CD14-positive monocyte (primary cell): ENCODE data around the gene RBMS3. TPM values are rescaled to one million over a fixed set of nuclear protein-coding genes. Genes with fewer than 3 reads are reported as not detected.

ENCODE experiments used
- DNase-seq, 3 donors: peaks; one replicate each; pipeline ENCODE4 v3.0.0-alpha.2; 2011 to 2022
- H2AFZ ChIP-seq: 2 replicates; pipeline ENCODE4 v1.6.0; 2012; ENCODE audit warnings: mild to moderate bottlenecking, low read depth, low read length, inconsistent platforms; ENCODE audit not compliant: insufficient read depth, poor library complexity, severe bottlenecking
- H3K27ac ChIP-seq, 2 donors: 1 replicate in 1 of 2; 2 replicates in 1 of 2; pipeline ENCODE4 v1.5.1; 2012 to 2013; ENCODE audit warnings: low read length in 2 of 2, control low read depth in 1 of 2, inconsistent platforms in 1 of 2, low read depth in 1 of 2, mild to moderate bottlenecking in 1 of 2
- H3K27me3 ChIP-seq, 2 donors: one replicate each; pipeline versions ENCODE4 v1.6.0 to v1.6.1; 2011 to 2013; ENCODE audit warnings: low read length in 2 of 2; ENCODE audit not compliant: control insufficient read depth in 2 of 2, insufficient read depth in 2 of 2
- H3K36me3 ChIP-seq, 2 donors: replicated peaks in 1 of 2; 1 replicate in 1 of 2; 2 replicates in 1 of 2; pipeline versions ENCODE4 v1.5.1 to v1.6.1; 2012 to 2013; ENCODE audit warnings: low read length in 2 of 2, control low read depth in 1 of 2, inconsistent platforms in 1 of 2, mild to moderate bottlenecking in 1 of 2; ENCODE audit not compliant: insufficient read depth in 2 of 2, control insufficient read depth in 1 of 2
- H3K4me1 ChIP-seq, 2 donors: 1 replicate in 1 of 2; 2 replicates in 1 of 2; pipeline versions ENCODE4 v1.5.1 to v1.6.1; 2012 to 2013; ENCODE audit warnings: low read length in 2 of 2, control low read depth in 1 of 2, inconsistent platforms in 1 of 2, mild to moderate bottlenecking in 1 of 2, moderate library complexity in 1 of 2; ENCODE audit not compliant: insufficient read depth in 2 of 2, control insufficient read depth in 1 of 2
- H3K4me2 ChIP-seq: replicated peaks from 2 replicates; pipeline ENCODE3; 2012; ENCODE audit warnings: low read length, moderate library complexity, mild to moderate bottlenecking; ENCODE audit not compliant: poor library complexity, severe bottlenecking; ENCODE audit errors: extremely low read depth
- H3K4me3 ChIP-seq, 3 experiments: fragments of 200-600 bp in 1 of 3; sonication (generic) in 1 of 3; replicated peaks in 1 of 3; 1 replicate in 2 of 3; 2 replicates in 1 of 3; pipeline ENCODE4 v1.5.1; 2011 to 2013; ENCODE audit warnings: low read length in 3 of 3, mild to moderate bottlenecking in 3 of 3, control low read depth in 2 of 3, low read depth in 2 of 3, inconsistent platforms in 1 of 3, moderate library complexity in 1 of 3
- H3K79me2 ChIP-seq: 2 replicates; pipeline ENCODE4 v1.6.0; 2012; ENCODE audit warnings: mild to moderate bottlenecking, control low read depth, inconsistent platforms, low read length, moderate library complexity; ENCODE audit not compliant: insufficient read depth
- H3K9ac ChIP-seq: 2 replicates; pipeline ENCODE4 v1.6.0; 2017; ENCODE audit warnings: low read length, mild to moderate bottlenecking; ENCODE audit not compliant: insufficient read depth, poor library complexity, severe bottlenecking
- H3K9me3 ChIP-seq, 2 donors: replicated peaks in 1 of 2; 1 replicate in 1 of 2; 2 replicates in 1 of 2; pipeline versions ENCODE4 v1.5.1 to v1.6.1; 2012 to 2013; ENCODE audit warnings: low read length in 2 of 2, control low read depth in 1 of 2; ENCODE audit not compliant: control insufficient read depth in 1 of 2, insufficient read depth in 1 of 2
- H4K20me1 ChIP-seq: 2 replicates; pipeline ENCODE4 v1.6.0; 2012; ENCODE audit warnings: mild to moderate bottlenecking, low read length, control low read depth, moderate library complexity; ENCODE audit not compliant: insufficient read depth
- H3K27ac Mint-ChIP-seq, 7 donors: one replicate each; pipeline ENCODE4 v1.8.0; 2020; ENCODE audit warnings: mild to moderate bottlenecking in 7 of 7, mixed read lengths in 7 of 7, moderate library complexity in 6 of 7, inconsistent platforms in 2 of 7
- H3K27me3 Mint-ChIP-seq, 3 donors: one replicate each; pipeline ENCODE4 v1.8.0; 2021 to 2022; ENCODE audit warnings: low read depth in 3 of 3, mild to moderate bottlenecking in 3 of 3, mixed read lengths in 3 of 3, moderate library complexity in 3 of 3, inconsistent platforms in 1 of 3
- H3K36me3 Mint-ChIP-seq, 2 donors: one replicate each; pipeline ENCODE4 v1.8.0; 2020; ENCODE audit warnings: mixed read lengths in 2 of 2, inconsistent platforms in 1 of 2, mild to moderate bottlenecking in 1 of 2
- H3K4me1 Mint-ChIP-seq: one replicate; pipeline ENCODE4 v1.8.0; 2020; ENCODE audit warnings: mild to moderate bottlenecking, mixed read lengths
- H3K4me3 Mint-ChIP-seq, 2 donors: one replicate each; pipeline ENCODE4 v1.8.0; 2020; ENCODE audit warnings: mild to moderate bottlenecking in 2 of 2, mixed read lengths in 2 of 2, moderate library complexity in 1 of 2
- H3K9me3 Mint-ChIP-seq, 7 donors: one replicate each; pipeline ENCODE4 v1.8.0; 2020 to 2022; ENCODE audit warnings: mixed read lengths in 7 of 7, mild to moderate bottlenecking in 6 of 7, moderate library complexity in 6 of 7, inconsistent platforms in 2 of 7
- WGBS: methylation state at CpG from one replicate; pipeline ENCODE4 v1.1.5; 2013; ENCODE audit warnings: missing lambda C conversion rate; ENCODE audit not compliant: insufficient coverage; 5-methylcytosine and 5-hydroxymethylcytosine counted together
- intact Hi-C, 2 donors: fragments of 100-400 bp; cut with micrococcal nuclease; formaldehyde crosslinking; loops; one replicate each; pipeline versions ENCODE4 v1.15.0 to v1.15.1; 2023
- polyA plus RNA-seq, 3 donors: library from polyadenylated mRNA; depleted of rRNA in 1 of 3; unstranded in 2 of 3; stranded (reverse) in 1 of 3; fragments of 300-500 nt in 2 of 3; fragments of >200 nt in 1 of 3; fragmentation: Illumina TruSeq in 2 of 3; gene quantifications; 1 replicate in 2 of 3; 2 replicates in 1 of 3; pipeline ENCODE4 v1.2.3, GENCODE V29; 2012 to 2021
- TF ChIP-seq, protein P1 (sequence below): fragments of 200-600 bp; IDR thresholded peaks from one replicate; pipeline ENCODE4 v1.8.0; 2022; ENCODE audit warnings: antibody characterized with exemption, mild to moderate bottlenecking

Gene RBMS3
- polyA plus RNA-seq, 3 donors: not detected

DNA sequence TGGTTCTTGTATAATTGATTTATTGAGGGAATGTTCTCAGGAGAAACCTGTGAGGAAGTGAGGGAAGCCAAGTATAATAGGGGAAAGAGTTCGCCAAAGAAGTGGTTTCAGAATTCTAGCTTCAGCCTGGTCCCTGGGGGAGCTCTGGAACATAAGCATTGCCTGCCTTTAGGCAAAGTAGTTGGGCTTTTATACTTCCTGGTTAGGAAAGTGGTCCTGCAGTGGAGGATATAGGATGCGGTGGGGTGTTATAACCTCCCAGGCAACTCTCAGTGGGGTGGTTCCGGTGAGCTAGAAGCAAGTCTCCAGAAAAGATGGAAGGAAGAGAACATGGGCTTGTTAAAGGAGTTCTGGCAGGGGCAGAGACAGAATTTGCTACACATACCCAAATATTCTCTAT, 22.7 kb upstream of the RBMS3 start:
- no peak overlapping the region for H3K4me3 Mint-ChIP-seq
- no peaks in the 10 kb centered on the region for H3K4me1 ChIP-seq
- H3K4me3 ChIP-seq: no peak overlapping the region
- TF ChIP-seq, protein P1, sequence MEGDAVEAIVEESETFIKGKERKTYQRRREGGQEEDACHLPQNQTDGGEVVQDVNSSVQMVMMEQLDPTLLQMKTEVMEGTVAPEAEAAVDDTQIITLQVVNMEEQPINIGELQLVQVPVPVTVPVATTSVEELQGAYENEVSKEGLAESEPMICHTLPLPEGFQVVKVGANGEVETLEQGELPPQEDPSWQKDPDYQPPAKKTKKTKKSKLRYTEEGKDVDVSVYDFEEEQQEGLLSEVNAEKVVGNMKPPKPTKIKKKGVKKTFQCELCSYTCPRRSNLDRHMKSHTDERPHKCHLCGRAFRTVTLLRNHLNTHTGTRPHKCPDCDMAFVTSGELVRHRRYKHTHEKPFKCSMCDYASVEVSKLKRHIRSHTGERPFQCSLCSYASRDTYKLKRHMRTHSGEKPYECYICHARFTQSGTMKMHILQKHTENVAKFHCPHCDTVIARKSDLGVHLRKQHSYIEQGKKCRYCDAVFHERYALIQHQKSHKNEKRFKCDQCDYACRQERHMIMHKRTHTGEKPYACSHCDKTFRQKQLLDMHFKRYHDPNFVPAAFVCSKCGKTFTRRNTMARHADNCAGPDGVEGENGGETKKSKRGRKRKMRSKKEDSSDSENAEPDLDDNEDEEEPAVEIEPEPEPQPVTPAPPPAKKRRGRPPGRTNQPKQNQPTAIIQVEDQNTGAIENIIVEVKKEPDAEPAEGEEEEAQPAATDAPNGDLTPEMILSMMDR: no peak
- H3K9ac ChIP-seq: no peak overlapping the region
- H3K27ac Mint-ChIP-seq: no peak overlapping the region
- DNase-seq: no peak
- H3K9me3 Mint-ChIP-seq: peaks cover 0 to 3% (median 2%) of the 10 kb centered on the region in 7 donors
- no peaks in the 10 kb centered on the region for H4K20me1 ChIP-seq
- 88% methylated on average over 1 of the region's 3 CpGs for WGBS
- intact Hi-C loops: no loop called here
- H3K27me3 ChIP-seq: no peaks in the 10 kb centered on the region
- no peak overlapping the region for H2AFZ ChIP-seq
- no peak overlapping the region for H3K27ac ChIP-seq
- H3K27me3 Mint-ChIP-seq: peaks cover 1 to 6% (median 5%) of the 10 kb centered on the region in 3 donors
- no peaks in the 10 kb centered on the region for H3K79me2 ChIP-seq
- no peaks in the 10 kb centered on the region for H3K9me3 ChIP-seq
- H3K4me1 Mint-ChIP-seq: no peaks in the 10 kb centered on the region
- no peaks in the 10 kb centered on the region for H3K36me3 Mint-ChIP-seq
- no peaks in the 10 kb centered on the region for H3K36me3 ChIP-seq
- H3K4me2 ChIP-seq: no peak overlapping the region

- Histone ChIP-seq H3K79me2 (no peaks in the 10 kb centered on the region), H3K4me1 (no peaks in the 10 kb centered on the region), H3K27ac (no peak overlapping the region), H3K4me2 (no peak overlapping the region), H2AFZ (no peak overlapping the region), H4K20me1 (no peaks in the 10 kb centered on the region), H3K9me3 (no peaks in the 10 kb centered on the region), H3K27me3 (no peaks in the 10 kb centered on the region), H3K36me3 (no peaks in the 10 kb centered on the region), H3K9ac (no peak overlapping the region), H3K4me3 (no peak overlapping the region)
- H3K4me3 Mint-ChIP-seq: no peak overlapping the region
- H3K9me3 Mint-ChIP-seq: peaks cover 0 to 3% (median 2%) of the 10 kb centered on the region in 7 donors
- no peaks in the 10 kb centered on the region for H3K36me3 Mint-ChIP-seq
- intact Hi-C loops: no loop called here
- no peak for DNase-seq
- TF ChIP-seq, protein P1: no peak
- H3K27ac Mint-ChIP-seq: no peak overlapping the region
- peaks cover 0 to 6% (median 5%) of the 10 kb centered on the region in 3 donors for H3K27me3 Mint-ChIP-seq
- WGBS: 100% methylated on average over 1 of the region's 2 CpGs
- no peaks in the 10 kb centered on the region for H3K4me1 Mint-ChIP-seq
Observed at GRCh38 chr3:29261119-29261518, 19.8 kb upstream of the RBMS3 start.
